ENCODE data around the gene FAM186B. TPM values are rescaled to one million over a fixed set of nuclear protein-coding genes. Genes with fewer than 3 reads are reported as not detected.
"Not testable (repeated sequence)": the region's sequence is repeated elsewhere in the genome, so short reads cannot be mapped to it uniquely, and the experiment has no call there.

Gene FAM186B
- total RNA-seq, result 1 to 10 TPM in 1 of 6 experiments, under 1 TPM in 5; 0.24 to 1.4 (median 0.71) TPM
- long read RNA-seq, result 0 reads

GRCh38 chr12:49605539-49605938 lies at the start of gene FAM186B:
Gene FAM186B (minus strand): TSS chr12:49605639. CDS start chr12:49605477, 162 bp downstream.
- H3K27me3 ChIP-seq; H3K36me3 ChIP-seq; intact Hi-C loops (cut with DNase I); H3K4me1 ChIP-seq; H3K27ac ChIP-seq; H3K4me3 ChIP-seq; H3K9me3 ChIP-seq; ATAC-seq; DNase-seq: not testable (repeated sequence)
- WGBS (ENCODE audit: insufficient coverage, low coverage, low lambda C conversion rate, missing lambda C conversion rate), result 96% methylated on average over 4 of the region's 4 CpGs

GRCh38 chr12:49654715-49655114 lies 49.3 kb upstream of the FAM186B start:
- H3K36me3 ChIP-seq, result no peaks in the 10 kb centered on the region
- no peaks in the 10 kb centered on the region for H3K4me1 ChIP-seq
- DNase-seq (no peak), ATAC-seq (no peak)
- intact Hi-C loops (cut with DNase I), result no loop called here
- no peaks in the 10 kb centered on the region for H3K9me3 ChIP-seq
- no peaks in the 10 kb centered on the region for H3K27me3 ChIP-seq
- WGBS (ENCODE audit: insufficient coverage, low coverage, low lambda C conversion rate, missing lambda C conversion rate), result no CpG with 5 or more reads among the region's 5 CpGs
- no peak overlapping the region for H3K27ac ChIP-seq
- TF ChIP-seq POLR2A (IDR thresholded peaks at IDR 0.05), result no peak
- TF ChIP-seq CTCF (IDR thresholded peaks at IDR 0.05), result no peak
- no peak overlapping the region for H3K4me3 ChIP-seq

GRCh38 chr12:49652921-49653520 lies 47.6 kb upstream of the FAM186B start:
- H3K27ac ChIP-seq, result no peak overlapping the region
- H3K9me3 ChIP-seq, result no peaks in the 10 kb centered on the region
- intact Hi-C loops (cut with DNase I), result no loop called here
- TF ChIP-seq CTCF (IDR thresholded peaks at IDR 0.05), result no peak
- no peak for TF ChIP-seq POLR2A (IDR thresholded peaks at IDR 0.05)
- H3K4me1 ChIP-seq, result no peaks in the 10 kb centered on the region
- DNase-seq (no peak), ATAC-seq (no peak)
- 78% methylated on average over 3 of the region's 4 CpGs for WGBS (ENCODE audit: insufficient coverage, low coverage, low lambda C conversion rate, missing lambda C conversion rate)
- peaks cover 0 to 3% (median 0%) of the 10 kb centered on the region in 4 donors for H3K36me3 ChIP-seq
- no peak overlapping the region for H3K4me3 ChIP-seq
- no peaks in the 10 kb centered on the region for H3K27me3 ChIP-seq

- H3K27ac ChIP-seq, result no peak overlapping the region
- ATAC-seq, result no peak
- peaks cover 0 to 3% (median 0%) of the 10 kb centered on the region in 4 donors for H3K36me3 ChIP-seq
- WGBS (ENCODE audit: insufficient coverage, low coverage, low lambda C conversion rate, missing lambda C conversion rate), result 70% methylated on average over 7 of the region's 8 CpGs
- DNase-seq, result no peak
- intact Hi-C loops (cut with DNase I), result no loop called here
- no peak for TF ChIP-seq POLR2A (IDR thresholded peaks at IDR 0.05)
- TF ChIP-seq CTCF (IDR thresholded peaks at IDR 0.05), result no peak
- no peaks in the 10 kb centered on the region for H3K27me3 ChIP-seq
- no peak overlapping the region for H3K4me3 ChIP-seq
- no peaks in the 10 kb centered on the region for H3K4me1 ChIP-seq
- no peaks in the 10 kb centered on the region for H3K9me3 ChIP-seq
Observed at GRCh38 chr12:49651855-49652254, 46.4 kb upstream of the FAM186B start.

GRCh38 chr12:49649892-49650291 lies 44.5 kb upstream of the FAM186B start:
- Histone ChIP-seq H3K4me1 (peaks cover 0 to 8% (median 3%) of the 10 kb centered on the region in 4 donors), H3K9me3 (no peaks in the 10 kb centered on the region), H3K36me3 (peaks cover 0 to 3% (median under 1%) of the 10 kb centered on the region in 4 donors), H3K27ac (no peak overlapping the region), H3K27me3 (no peaks in the 10 kb centered on the region), H3K4me3 (no peak overlapping the region)
- intact Hi-C loops (cut with DNase I), result no loop called here
- ATAC-seq, result peak in 1 of 4 donors; percentile 47
- no peak for TF ChIP-seq CTCF (IDR thresholded peaks at IDR 0.05)
- no peak for TF ChIP-seq POLR2A (IDR thresholded peaks at IDR 0.05)
- WGBS (ENCODE audit: insufficient coverage, low coverage, low lambda C conversion rate, missing lambda C conversion rate), result 64% methylated on average over 4 of the region's 5 CpGs
- no peak for DNase-seq

All from right lobe of liver (tissue), 6 donors.